Endodermal cell (in vitro differentiated cells): ENCODE measurements around the gene PPA2. TPM values are rescaled to one million over a fixed set of nuclear protein-coding genes. Genes with fewer than 3 reads are reported as not detected.

Experiments used
- DNase-seq: peaks from one replicate; pipeline ENCODE4 v3.0.0-alpha.2; 2017
- H3K27ac ChIP-seq: 2 replicates; pipeline ENCODE4 v1.5.1; 2013; ENCODE audit warnings: mild to moderate bottlenecking, low read depth, low read length, moderate library complexity
- H3K27me3 ChIP-seq: 2 replicates; pipeline ENCODE4 v1.6.1; 2013; ENCODE audit warnings: mild to moderate bottlenecking, low read length, moderate library complexity; ENCODE audit not compliant: insufficient read depth, control insufficient read depth, poor library complexity, severe bottlenecking
- H3K36me3 ChIP-seq: 2 replicates; pipeline ENCODE4 v1.7.0; 2013; ENCODE audit warnings: mild to moderate bottlenecking, low read length, moderate library complexity; ENCODE audit not compliant: control insufficient read depth, insufficient read depth
- H3K4me1 ChIP-seq: one replicate; pipeline ENCODE4 v1.7.0; 2013; ENCODE audit warnings: low read length; ENCODE audit not compliant: control insufficient read depth, insufficient read depth
- H3K4me3 ChIP-seq: 2 replicates; pipeline ENCODE4 v1.5.1; 2013; ENCODE audit warnings: mild to moderate bottlenecking, low read length, moderate library complexity
- H3K9ac ChIP-seq: 2 replicates; pipeline ENCODE4 v1.6.1; 2013; ENCODE audit warnings: mild to moderate bottlenecking, low read length, moderate library complexity; ENCODE audit not compliant: poor library complexity, severe bottlenecking; ENCODE audit errors: extremely low read depth
- H3K9me3 ChIP-seq: 2 replicates; pipeline ENCODE4 v1.6.1; 2013; ENCODE audit warnings: mild to moderate bottlenecking, low read length, moderate library complexity; ENCODE audit not compliant: control insufficient read depth
- H3K27ac Mint-ChIP-seq: 2 replicates; pipeline ENCODE4 v1.8.0; 2020; ENCODE audit warnings: mixed read lengths
- H3K27me3 Mint-ChIP-seq: 2 replicates; pipeline ENCODE4 v1.8.0; 2021; ENCODE audit warnings: mild to moderate bottlenecking, mixed read lengths; ENCODE audit not compliant: insufficient read depth
- H3K36me3 Mint-ChIP-seq: 2 replicates; pipeline ENCODE4 v1.8.0; 2020; ENCODE audit warnings: low read depth, mixed read lengths
- H3K4me1 Mint-ChIP-seq: 2 replicates; pipeline ENCODE4 v1.8.0; 2020; ENCODE audit warnings: mixed read lengths
- H3K4me3 Mint-ChIP-seq: 2 replicates; pipeline ENCODE4 v1.8.0; 2020; ENCODE audit warnings: mild to moderate bottlenecking, moderate library complexity, mixed read lengths
- H3K9me3 Mint-ChIP-seq: 2 replicates; pipeline ENCODE4 v1.8.0; 2020; ENCODE audit warnings: mild to moderate bottlenecking, mixed read lengths
- CTCF ChIP-seq: fragments of 200-600 bp; sonication (generic); conservative IDR thresholded peaks from 2 replicates; pipeline ENCODE4 v1.5.0; 2021; ENCODE audit warnings: antibody characterized with exemption, mild to moderate bottlenecking
- WGBS, 2 experiments: methylation state at CpG; one replicate each; pipeline versions ENCODE4 v1.1.5 to v1.1.7; 2013; ENCODE audit warnings: missing lambda C conversion rate in 2 of 2, mixed read lengths in 1 of 2; ENCODE audit not compliant: insufficient coverage in 1 of 2, insufficient read length in 1 of 2; 5-methylcytosine and 5-hydroxymethylcytosine counted together
- total RNA-seq, 2 donors: library from RNA; stranded (reverse); fragmentation: NEBNext Ultra II Directional in 1 of 2; extraction: Animal tissue kit (Norgen Biotek cat#: 25700) in 1 of 2; gene quantifications; 2 replicates in 1 of 2; 3 replicates in 1 of 2; pipeline ENCODE4 v1.2.1, GENCODE V29; 2021

Gene PPA2
- total RNA-seq, 2 donors from 2014 or later, result 90.7 to 133 TPM

- Histone ChIP-seq H3K27ac (no peak overlapping the region), H3K4me3 (no peak overlapping the region), H3K27me3 (no peaks in the 10 kb centered on the region), H3K9me3 (no peaks in the 10 kb centered on the region), H3K4me1 (no peaks in the 10 kb centered on the region), H3K9ac (no peak overlapping the region), H3K36me3 (no peaks in the 10 kb centered on the region)
- no peaks in the 10 kb centered on the region for H3K9me3 Mint-ChIP-seq
- TF ChIP-seq CTCF, result no peak
- no peaks in the 10 kb centered on the region for H3K36me3 Mint-ChIP-seq
- no peaks in the 10 kb centered on the region for H3K4me1 Mint-ChIP-seq
- no peak for DNase-seq
- no peaks in the 10 kb centered on the region for H3K27me3 Mint-ChIP-seq
- WGBS, 2 experiments, result 85 to 89% methylated on average over 2 of the region's 2 CpGs
- H3K27ac Mint-ChIP-seq, result no peak overlapping the region
- no peak overlapping the region for H3K4me3 Mint-ChIP-seq
Measured at GRCh38 chr4:105345358-105345757, 128.5 kb downstream of the PPA2 start.

GRCh38 chr4:105344141-105344540 lies 129.7 kb downstream of the PPA2 start:
- H3K9me3 Mint-ChIP-seq, result no peaks in the 10 kb centered on the region
- DNase-seq, result no peak
- Histone ChIP-seq H3K27ac (no peak overlapping the region), H3K9me3 (no peaks in the 10 kb centered on the region), H3K36me3 (no peaks in the 10 kb centered on the region), H3K4me3 (no peak overlapping the region), H3K27me3 (no peaks in the 10 kb centered on the region), H3K4me1 (no peaks in the 10 kb centered on the region), H3K9ac (no peak overlapping the region)
- H3K27me3 Mint-ChIP-seq, result no peaks in the 10 kb centered on the region
- no peaks in the 10 kb centered on the region for H3K4me1 Mint-ChIP-seq
- H3K36me3 Mint-ChIP-seq, result no peaks in the 10 kb centered on the region
- no peak for TF ChIP-seq CTCF
- H3K4me3 Mint-ChIP-seq, result no peak overlapping the region
- no peak overlapping the region for H3K27ac Mint-ChIP-seq

GRCh38 chr4:105343146-105343931 lies 130.5 kb downstream of the PPA2 start:
- no peak overlapping the region for H3K4me3 ChIP-seq
- DNase-seq, result no peak
- H3K9ac ChIP-seq, result no peak overlapping the region
- no peak for TF ChIP-seq CTCF
- no peak overlapping the region for H3K27ac ChIP-seq
- 90 to 98% methylated on average over 4 to 8 of the region's 8 CpGs for WGBS, 2 experiments
- H3K9me3 Mint-ChIP-seq, result no peaks in the 10 kb centered on the region
- H3K4me1 ChIP-seq, result no peaks in the 10 kb centered on the region
- H3K27ac Mint-ChIP-seq, result no peak overlapping the region
- no peak overlapping the region for H3K4me3 Mint-ChIP-seq
- H3K4me1 Mint-ChIP-seq, result no peaks in the 10 kb centered on the region
- no peaks in the 10 kb centered on the region for H3K36me3 Mint-ChIP-seq
- H3K36me3 ChIP-seq, result no peaks in the 10 kb centered on the region
- H3K27me3 Mint-ChIP-seq, result no peaks in the 10 kb centered on the region
- no peaks in the 10 kb centered on the region for H3K9me3 ChIP-seq
- H3K27me3 ChIP-seq, result no peaks in the 10 kb centered on the region
